GM23338 (cell line): ENCODE measurements around the gene VPREB1. TPM values are rescaled to one million over a fixed set of nuclear protein-coding genes. Genes with fewer than 3 reads are reported as not detected.

Experiments used
- ATAC-seq: fragments of 200-7000 bp; cut with Tn5 transposase; 3 replicates; pipeline ENCODE4 v1.9.1; 2020
- DNase-seq: peaks from one replicate; pipeline ENCODE4 v3.0.0-alpha.2; 2015; ENCODE audit warnings: low spot score
- H2AFZ ChIP-seq: fragments of 200-600 bp; sonication (generic); 2 replicates; pipeline ENCODE4 v1.8.0; 2016; ENCODE audit warnings: antibody characterized with exemption, mild to moderate bottlenecking, moderate library complexity
- H3F3A ChIP-seq: fragments of 200-600 bp; sonication (generic); replicated peaks from 2 replicates; pipeline ENCODE4 v1.8.0; 2017; ENCODE audit warnings: antibody characterized with exemption, mixed run types, low read depth
- H3K27ac ChIP-seq: fragments of 200-600 bp; sonication (generic); 2 replicates; pipeline ENCODE4 v1.6.1; 2016; ENCODE audit warnings: low read depth
- H3K27me3 ChIP-seq: fragments of 200-600 bp; sonication (generic); 2 replicates; pipeline ENCODE4 v1.8.0; 2016; ENCODE audit warnings: mild to moderate bottlenecking, mixed run types, moderate library complexity; ENCODE audit not compliant: insufficient read depth
- H3K36me3 ChIP-seq: fragments of 200-600 bp; sonication (generic); 2 replicates; pipeline ENCODE4 v1.8.0; 2016; ENCODE audit warnings: mild to moderate bottlenecking; ENCODE audit not compliant: insufficient read depth
- H3K4me1 ChIP-seq: fragments of 200-600 bp; sonication (generic); 2 replicates; pipeline ENCODE4 v1.8.0; 2016; ENCODE audit warnings: mild to moderate bottlenecking, moderate library complexity; ENCODE audit not compliant: insufficient read depth
- H3K4me2 ChIP-seq: fragments of 200-600 bp; sonication (generic); 2 replicates; pipeline ENCODE4 v1.7.1; 2017; ENCODE audit warnings: mixed run types
- H3K4me3 ChIP-seq: fragments of 200-600 bp; sonication (generic); 2 replicates; pipeline ENCODE4 v1.6.1; 2016; ENCODE audit warnings: mixed run types
- H3K79me2 ChIP-seq: fragments of 200-600 bp; sonication (generic); replicated peaks from 2 replicates; pipeline ENCODE4 v1.8.0; 2017; ENCODE audit warnings: mild to moderate bottlenecking; ENCODE audit not compliant: insufficient read depth
- H3K9me2 ChIP-seq: fragments of 200-600 bp; sonication (generic); 2 replicates; pipeline ENCODE4 v1.8.0; 2017; ENCODE audit not compliant: insufficient read depth
- H4K20me1 ChIP-seq: fragments of 200-600 bp; sonication (generic); replicated peaks from 2 replicates; pipeline ENCODE4 v1.8.0; 2017; ENCODE audit warnings: mild to moderate bottlenecking; ENCODE audit not compliant: insufficient read depth
- H3K27ac Mint-ChIP-seq: 2 replicates; pipeline ENCODE4 v1.8.0; 2020; ENCODE audit warnings: inconsistent platforms, mild to moderate bottlenecking, moderate library complexity, mixed read lengths
- H3K27me3 Mint-ChIP-seq: 3 replicates; pipeline ENCODE4 v1.8.0; 2022; ENCODE audit warnings: low read depth, mild to moderate bottlenecking, moderate library complexity, mixed read lengths, inconsistent platforms; ENCODE audit not compliant: insufficient read depth, poor library complexity
- H3K36me3 Mint-ChIP-seq: 3 replicates; pipeline ENCODE4 v1.8.0; 2021; ENCODE audit warnings: low read depth, mild to moderate bottlenecking, inconsistent platforms, moderate library complexity, mixed read lengths
- H3K4me1 Mint-ChIP-seq: 3 replicates; pipeline ENCODE4 v1.8.0; 2020; ENCODE audit warnings: mild to moderate bottlenecking, inconsistent platforms, mixed read lengths
- H3K4me3 Mint-ChIP-seq: 3 replicates; pipeline ENCODE4 v1.8.0; 2021; ENCODE audit warnings: moderate library complexity, mild to moderate bottlenecking, inconsistent platforms, mixed read lengths
- H3K9me3 Mint-ChIP-seq: 3 replicates; pipeline ENCODE4 v1.8.0; 2020; ENCODE audit warnings: moderate library complexity, mild to moderate bottlenecking, inconsistent platforms, mixed read lengths
- EZH2 ChIP-seq: fragments of 200-600 bp; sonication (generic); IDR thresholded peaks from one replicate; pipeline ENCODE4 v1.8.0; 2017; ENCODE audit warnings: antibody characterized with exemption, mild to moderate bottlenecking, low read depth; ENCODE audit not compliant: unreplicated experiment
- REST ChIP-seq: IDR thresholded peaks from one replicate; pipeline ENCODE4 v1.6.1; 2018; ENCODE audit warnings: antibody characterized with exemption; ENCODE audit not compliant: unreplicated experiment
- ZNF462 ChIP-seq: fragments of 250-450 bp; sonication (Bioruptor Pico); IDR thresholded peaks from 2 replicates; pipeline ENCODE4 v1.5.0; 2020; ENCODE audit warnings: mild to moderate bottlenecking, moderate library complexity
- polyA plus RNA-seq: library from polyadenylated mRNA; unstranded; fragments of >200 nt; fragmentation: Nextera tagmentation; extraction: Ambion mirVana; gene quantifications from 2 replicates; pipeline ENCODE4 v1.2.1, GENCODE V29; 2016
- total RNA-seq: library from RNA; depleted of rRNA; stranded (reverse); fragments of >200 nt; shearing (Covaris generic); gene quantifications from 2 replicates; pipeline ENCODE4 v1.2.3, GENCODE V29; 2014

The VPREB1 gene
- total and polyA plus RNA-seq, 2 experiments from 2014 or later, result not detected

GRCh38 chr22:22215659-22216449, 28.7 kb upstream of the VPREB1 start (continued):
- TF ChIP-seq REST (no peak), ZNF462 (CRISPR knock-in tag) (no peak)

DNA sequence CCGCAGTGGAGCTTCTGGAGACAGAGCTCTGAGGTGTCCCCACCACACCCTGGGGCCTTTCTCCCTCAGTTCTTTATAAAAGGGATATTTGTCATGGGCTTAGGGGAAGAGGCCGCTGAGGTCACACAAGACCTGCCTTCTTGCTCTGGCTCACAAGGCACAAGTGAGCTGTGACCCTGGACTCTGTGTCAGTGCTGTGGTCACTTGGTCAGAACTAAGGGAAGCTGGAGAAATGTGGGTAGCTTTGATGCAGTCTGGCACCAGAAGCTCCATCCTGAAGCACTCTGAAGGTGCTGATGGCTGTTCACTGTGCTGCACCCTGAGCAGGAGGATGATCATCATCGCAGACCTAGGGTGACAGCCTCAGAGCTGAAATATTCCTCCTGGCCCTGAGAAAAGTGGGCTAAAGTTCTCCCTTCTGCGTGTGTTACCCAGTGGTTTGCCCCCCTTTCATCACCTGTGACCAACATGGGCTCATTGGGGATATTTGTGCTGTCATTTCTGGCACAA, 28.1 kb upstream of the VPREB1 start:
- no peaks in the 10 kb centered on the region for H3K36me3 ChIP-seq
- no peak for ATAC-seq
- H3K4me1 ChIP-seq, result no peaks in the 10 kb centered on the region
- no peaks in the 10 kb centered on the region for H3F3A ChIP-seq
- H3K27ac ChIP-seq, result no peak overlapping the region
- H3K27me3 Mint-ChIP-seq, result peaks cover 84% of the 10 kb centered on the region
- no peak overlapping the region for H3K4me3 ChIP-seq
- H3K4me1 Mint-ChIP-seq, result no peaks in the 10 kb centered on the region
- no peak overlapping the region for H3K4me3 Mint-ChIP-seq
- no peaks in the 10 kb centered on the region for H3K9me3 Mint-ChIP-seq
- H2AFZ ChIP-seq, result no peak overlapping the region
- DNase-seq, result no peak
- H3K79me2 ChIP-seq, result no peaks in the 10 kb centered on the region
- H3K36me3 Mint-ChIP-seq, result no peaks in the 10 kb centered on the region
- H3K9me2 ChIP-seq, result no peaks in the 10 kb centered on the region
- peaks cover 93% of the 10 kb centered on the region for H3K27me3 ChIP-seq
- H4K20me1 ChIP-seq, result peaks cover 10% of the 10 kb centered on the region; the same call in 1 of the 2 replicates
- no peak overlapping the region for H3K27ac Mint-ChIP-seq
- H3K4me2 ChIP-seq, result no peak overlapping the region
- TF ChIP-seq EZH2 (no peak), REST (no peak)
